H1 (cell line): ENCODE measurements around the gene HSF5. TPM values are rescaled to one million over a fixed set of nuclear protein-coding genes. Genes with fewer than 3 reads are reported as not detected.
A peak's percentile ranks its signal among the peaks of the same experiment; 100 is the strongest.

ENCODE experiments used
- CTCF ChIA-PET: fragments of 300-600 bp; sonication (Branson Sonifier 250); formaldehyde crosslinking; loops from one replicate; lab custom pipeline; 2021; ENCODE audit not compliant: partially characterized antibody; lab: Charles Lee
- POLR2A ChIA-PET: fragments of 300-600 bp; sonication (Branson Sonifier 250); formaldehyde crosslinking; loops from one replicate; lab custom pipeline; 2021; ENCODE audit warnings: inconsistent platforms; ENCODE audit not compliant: partially characterized antibody; lab: Charles Lee
- DNase-seq, 2 experiments: peaks; one replicate each; pipeline versions ENCODE4 v3.0.0 to v3.0.0-alpha.2; 2010 to 2022; ENCODE audit warnings: low spot score in 2 of 2, low read depth in 1 of 2, mixed read lengths in 1 of 2
- FAIRE-seq: peaks from 2 replicates; lab custom pipeline; 2011; peaks lifted over from hg19 to GRCh38; lab: Jason Lieb, UNC
- H2AFZ ChIP-seq: 2 replicates; pipeline ENCODE4 v1.8.1; 2012; ENCODE audit warnings: low read length, inconsistent platforms
- H2AK5ac ChIP-seq: 2 replicates; pipeline ENCODE4 v1.6.1; 2013; ENCODE audit warnings: low read depth, low read length
- H2BK120ac ChIP-seq: replicated peaks from 2 replicates; pipeline ENCODE3; 2013; ENCODE audit warnings: low read depth, low read length, inconsistent platforms
- H2BK12ac ChIP-seq: 2 replicates; pipeline ENCODE4 v1.6.1; 2013; ENCODE audit warnings: low read depth, low read length
- H2BK15ac ChIP-seq: 2 replicates; pipeline ENCODE4 v1.6.1; 2013; ENCODE audit warnings: low read length
- H2BK20ac ChIP-seq: 2 replicates; pipeline ENCODE4 v1.6.1; 2013; ENCODE audit warnings: low read length
- H2BK5ac ChIP-seq: 2 replicates; pipeline ENCODE4 v1.6.1; 2013; ENCODE audit warnings: low read depth, low read length
- H3K14ac ChIP-seq: 2 replicates; pipeline ENCODE4 v1.6.1; 2013; ENCODE audit warnings: inconsistent platforms; ENCODE audit not compliant: insufficient read length
- H3K18ac ChIP-seq: 2 replicates; pipeline ENCODE4 v1.6.1; 2013; ENCODE audit warnings: low read length; ENCODE audit errors: extremely low read depth
- H3K23ac ChIP-seq: 2 replicates; pipeline ENCODE4 v1.6.1; 2013; ENCODE audit warnings: inconsistent platforms; ENCODE audit not compliant: insufficient read length
- H3K23me2 ChIP-seq: 2 replicates; pipeline ENCODE4 v1.6.1; 2013; ENCODE audit warnings: low read depth, low read length
- H3K27ac ChIP-seq: 2 replicates; pipeline ENCODE4 v1.6.1; 2011; ENCODE audit warnings: low read depth, low read length, inconsistent platforms
- H3K27me3 ChIP-seq, 4 experiments: replicated peaks in 1 of 4; 1 replicate in 1 of 4; 2 replicates in 3 of 4; pipeline versions ENCODE4 v1.6.1 to v1.8.1; 2011 to 2013; ENCODE audit warnings: low read length in 3 of 4, mild to moderate bottlenecking in 3 of 4, inconsistent platforms in 2 of 4, mixed read lengths in 2 of 4, moderate library complexity in 1 of 4; ENCODE audit not compliant: control insufficient read depth in 3 of 4, insufficient read depth in 3 of 4; ENCODE audit errors: extremely low read depth in 1 of 4
- H3K36me3 ChIP-seq, 4 experiments: 2 replicates each; pipeline versions ENCODE4 v1.6.1 to v1.8.1; 2011 to 2013; ENCODE audit warnings: mild to moderate bottlenecking in 4 of 4, low read length in 3 of 4, moderate library complexity in 2 of 4, control low read depth in 1 of 4, inconsistent platforms in 1 of 4; ENCODE audit not compliant: insufficient read depth in 4 of 4, control insufficient read depth in 2 of 4
- H3K4ac ChIP-seq: replicated peaks from 2 replicates; pipeline ENCODE3; 2013; ENCODE audit warnings: low read length, low read depth, mixed read lengths, inconsistent platforms; ENCODE audit not compliant: insufficient read length
- H3K4me1 ChIP-seq, 4 experiments: replicated peaks in 1 of 4; 1 replicate in 1 of 4; 2 replicates in 3 of 4; pipeline versions ENCODE4 v1.6.1 to v1.8.1; 2011 to 2013; ENCODE audit warnings: low read length in 3 of 4, inconsistent platforms in 2 of 4, mixed read lengths in 1 of 4; ENCODE audit not compliant: insufficient read depth in 4 of 4, control insufficient read depth in 3 of 4
- H3K4me2 ChIP-seq, 2 experiments: 2 replicates each; pipeline versions ENCODE4 v1.6.1 to v1.8.1; 2011 to 2013; ENCODE audit warnings: low read depth in 2 of 2, low read length in 2 of 2, control low read depth in 1 of 2, inconsistent platforms in 1 of 2, mild to moderate bottlenecking in 1 of 2; ENCODE audit not compliant: insufficient read depth in 1 of 2
- H3K4me3 ChIP-seq, 4 experiments: fragments of 200-600, 300-600 bp in 1 of 4; sonication (generic), shearing (Covaris generic), sonication (Bioruptor Twin) in 1 of 4; 2 replicates each; pipeline versions ENCODE4 v1.5.1 to v1.8.1; 2011 to 2016; ENCODE audit warnings: low read length in 4 of 4, low read depth in 3 of 4, control low read depth in 2 of 4, inconsistent platforms in 2 of 4, mild to moderate bottlenecking in 2 of 4, mixed read lengths in 1 of 4, moderate library complexity in 1 of 4; ENCODE audit not compliant: insufficient read depth in 2 of 4; ENCODE audit errors: extremely low read depth in 1 of 4
- H3K56ac ChIP-seq: replicated peaks from 2 replicates; pipeline ENCODE3; 2013; ENCODE audit warnings: low read depth, mild to moderate bottlenecking, mixed read lengths, low read length, inconsistent platforms; ENCODE audit not compliant: insufficient read length
- H3K79me1 ChIP-seq: 2 replicates; pipeline ENCODE4 v1.6.1; 2013; ENCODE audit warnings: low read depth, low read length, control low read depth
- H3K79me2 ChIP-seq, 2 experiments: 2 replicates each; pipeline versions ENCODE4 v1.6.1 to v1.8.1; 2012 to 2013; ENCODE audit warnings: low read length in 2 of 2, mild to moderate bottlenecking in 2 of 2, inconsistent platforms in 1 of 2; ENCODE audit not compliant: insufficient read depth in 2 of 2, control insufficient read depth in 1 of 2
- H3K9ac ChIP-seq, 4 experiments: replicated peaks in 1 of 4; 1 replicate in 1 of 4; 2 replicates in 3 of 4; pipeline versions ENCODE4 v1.6.1 to v1.8.1; 2011 to 2013; ENCODE audit warnings: low read depth in 3 of 4, low read length in 3 of 4, control low read depth in 2 of 4, mild to moderate bottlenecking in 2 of 4, moderate library complexity in 2 of 4, inconsistent platforms in 1 of 4; ENCODE audit errors: extremely low read depth in 1 of 4
- H3K9me3 ChIP-seq, 2 experiments: 2 replicates each; pipeline versions ENCODE4 v1.6.1 to v1.8.1; 2012 to 2013; ENCODE audit warnings: mild to moderate bottlenecking in 2 of 2, moderate library complexity in 2 of 2, control low read depth in 1 of 2, inconsistent platforms in 1 of 2, low read depth in 1 of 2, low read length in 1 of 2, mixed read lengths in 1 of 2; ENCODE audit not compliant: insufficient read depth in 2 of 2
- H4K20me1 ChIP-seq, 2 experiments: replicated peaks in 1 of 2; 2 replicates each; pipeline versions ENCODE3 to v1.8.1; 2011 to 2013; ENCODE audit warnings: inconsistent platforms in 2 of 2, low read length in 2 of 2, mild to moderate bottlenecking in 1 of 2; ENCODE audit not compliant: insufficient read depth in 2 of 2, control insufficient read depth in 1 of 2
- H4K5ac ChIP-seq: 2 replicates; pipeline ENCODE4 v1.6.1; 2013; ENCODE audit warnings: low read length, low read depth, mixed read lengths, inconsistent platforms; ENCODE audit not compliant: insufficient read length
- H4K8ac ChIP-seq: 2 replicates; pipeline ENCODE4 v1.8.0; 2013; ENCODE audit warnings: mild to moderate bottlenecking, moderate library complexity, low read length, inconsistent platforms; ENCODE audit not compliant: insufficient read depth; ENCODE audit errors: extremely low read depth
- H4K91ac ChIP-seq: replicated peaks from 2 replicates; pipeline ENCODE3; 2013; ENCODE audit warnings: low read length, mixed read lengths, inconsistent platforms; ENCODE audit not compliant: insufficient read length
- CTBP2 ChIP-seq: IDR thresholded peaks from 2 replicates; pipeline ENCODE4 v1.7.0; 2011; ENCODE audit warnings: borderline replicate concordance, mild to moderate bottlenecking, moderate library complexity, mixed read lengths, low read length; ENCODE audit not compliant: insufficient read depth, insufficient read length
- RBBP5 ChIP-seq: IDR thresholded peaks from 2 replicates; pipeline ENCODE4 v1.7.1; 2012; ENCODE audit warnings: low read depth, mild to moderate bottlenecking, inconsistent platforms, low read length, moderate library complexity, borderline replicate concordance
- RNF2 ChIP-seq: fragments of 200-900, 300-1000 bp; sonication (generic); IDR thresholded peaks from 2 replicates; pipeline ENCODE4 v1.7.1; 2016; ENCODE audit warnings: borderline replicate concordance, low read depth, mild to moderate bottlenecking, antibody characterized with exemption, low read length; ENCODE audit not compliant: poor library complexity, severe bottlenecking; ENCODE audit errors: missing control alignments
- SAP30 ChIP-seq: fragments of 300-600 bp; sonication (generic); IDR thresholded peaks from 2 replicates; pipeline ENCODE4 v1.7.1; 2012; ENCODE audit warnings: low read length, moderate library complexity, mild to moderate bottlenecking, inconsistent platforms; ENCODE audit not compliant: insufficient read depth, insufficient replicate concordance
- SIX5 ChIP-seq: IDR thresholded peaks from 2 replicates; pipeline ENCODE4 v1.6.1; 2011; ENCODE audit warnings: mild to moderate bottlenecking, low read depth, low read length
- SRF ChIP-seq: IDR thresholded peaks from 2 replicates; pipeline ENCODE4 v1.6.1; 2011; ENCODE audit warnings: mild to moderate bottlenecking, low read depth, low read length, moderate library complexity
- SUZ12 ChIP-seq: fragments of 200-600 bp; sonication (generic); IDR thresholded peaks from 2 replicates; pipeline ENCODE4 v1.6.1; 2012; ENCODE audit warnings: mild to moderate bottlenecking, inconsistent platforms, low read length, moderate library complexity, mixed read lengths
- WGBS, 2 experiments: shearing (Covaris generic) in 1 of 2; methylation state at CpG; one replicate each; pipeline versions ENCODE4 v1.1.6 to v1.1.7; 2013 to 2015; ENCODE audit warnings: low lambda C conversion rate in 2 of 2, mixed read lengths in 2 of 2, inconsistent platforms in 1 of 2, low coverage in 1 of 2, missing lambda C conversion rate in 1 of 2; ENCODE audit not compliant: insufficient replicate concordance in 2 of 2, insufficient coverage in 1 of 2, insufficient read length in 1 of 2; ENCODE audit errors: extremely low coverage in 1 of 2, missing lambda C conversion rate in 1 of 2; 5-methylcytosine and 5-hydroxymethylcytosine counted together
- polyA plus RNA-seq, 7 experiments: library from polyadenylated mRNA; depleted of rRNA in 3 of 7; stranded (reverse) in 5 of 7; unstranded in 2 of 7; fragments of >200 nt in 5 of 7; fragments of 200-250 nt in 2 of 7; gene quantifications; 1 replicate in 5 of 7; 2 replicates in 1 of 7; 4 replicates in 1 of 7; pipeline versions ENCODE4 v1.2.1 to v1.2.3, GENCODE V29; 2011 to 2013; ENCODE audit warnings: missing spikeins in 2 of 7, mixed read lengths in 2 of 7
- total RNA-seq: library from RNA; stranded (reverse); fragmentation: NEBNext Ultra II Directional; extraction: Animal tissue kit (Norgen Biotek cat#: 25700); gene quantifications from 2 replicates; pipeline ENCODE4 v1.2.1, GENCODE V29; 2021

The HSF5 gene
- total and polyA plus RNA-seq, 2 of the 8 experiments (the other 6 are each of a cell fraction or from before 2014, with no cell fraction given), result not detected

- H2BK20ac ChIP-seq, result no peak overlapping the region
- H3K27me3 ChIP-seq, result peaks cover 0 to 6% (median 4%) of the 10 kb centered on the region in 4 experiments; a peak in 5 of 7 replicates
- no peaks in the 10 kb centered on the region for H4K20me1 ChIP-seq
- H3K4me3 ChIP-seq, result no peak overlapping the region
- no peak overlapping the region for H2BK15ac ChIP-seq
- H3K27ac ChIP-seq, result no peak overlapping the region
- H3K23ac ChIP-seq, result no peak overlapping the region
- H3K4me2 ChIP-seq, result no peak overlapping the region
- TF ChIP-seq RBBP5 (no peak), SRF (no peak), SAP30 (no peak), RNF2 (no peak), SUZ12 (no peak), SIX5 (no peak), CTBP2 (no peak)
- no peak overlapping the region; the same call in 1 of the 2 replicates for H4K8ac ChIP-seq
- no peak overlapping the region for H3K18ac ChIP-seq
- FAIRE-seq, result no peak
- H3K9ac ChIP-seq, result no peak overlapping the region
- no peak overlapping the region for H2AK5ac ChIP-seq
- CTCF ChIA-PET, result interaction anchor here (0.6 to 16.5 kb wide), 9 partner anchors 9 to 174 kb away, joined by 3 to 163 read pairs (median 4); no protein-coding TSS in a partner anchor
- no peak overlapping the region for H3K4ac ChIP-seq
- peak overlapping the region; percentile 50; the same call in 1 of the 2 replicates for H2BK12ac ChIP-seq
- no peak overlapping the region for H4K5ac ChIP-seq
- H2BK120ac ChIP-seq, result no peak overlapping the region
- no peak overlapping the region for H3K14ac ChIP-seq
- no peak for DNase-seq
- H3K79me1 ChIP-seq, result no peaks in the 10 kb centered on the region
- H2BK5ac ChIP-seq, result no peak overlapping the region
- no peaks in the 10 kb centered on the region for H3K9me3 ChIP-seq
- H3K36me3 ChIP-seq, result no peaks in the 10 kb centered on the region
- WGBS, 2 experiments, result 78% methylated on average over 3 of the region's 3 CpGs; no CpG with 5 or more reads in 1 of the 2 experiments
- POLR2A ChIA-PET, result interaction anchor here (1.1 to 4.2 kb wide), 2 partner anchors 16 to 95 kb away, joined by 3 to 20 read pairs; no protein-coding TSS in a partner anchor
- H3K23me2 ChIP-seq, result peaks cover 8% of the 10 kb centered on the region
- H4K91ac ChIP-seq, result no peak overlapping the region
- H3K79me2 ChIP-seq, result no peaks in the 10 kb centered on the region
- H2AFZ ChIP-seq, result no peak overlapping the region
- no peak overlapping the region for H3K56ac ChIP-seq
- peaks cover 0 to 7% (median 4%) of the 10 kb centered on the region in 4 experiments; a peak in 6 of 7 replicates for H3K4me1 ChIP-seq
Measured at GRCh38 chr17:58536542-58536941, 48.3 kb upstream of the HSF5 start.
